GM12878 (cell line): ENCODE data around the gene MIA. TPM values are rescaled to one million over a fixed set of nuclear protein-coding genes. Genes with fewer than 3 reads are reported as not detected.

Experiments
- BACH1 ChIP-seq: fragments of 450-650 bp; IDR thresholded peaks from 2 replicates; pipeline ENCODE4 v1.6.1; 2017; ENCODE audit warnings: mild to moderate bottlenecking, borderline replicate concordance
- BMI1 ChIP-seq: fragments of 450-650 bp; IDR thresholded peaks from 2 replicates; pipeline ENCODE4 v1.6.1; 2016; ENCODE audit warnings: mild to moderate bottlenecking, moderate library complexity, borderline replicate concordance
- CBX3 ChIP-seq: fragments of 200-600 bp; sonication (generic); IDR thresholded peaks from 2 replicates; pipeline ENCODE4 v1.6.1; 2016; ENCODE audit warnings: low read depth, borderline replicate concordance
- E2F4 ChIP-seq: IDR thresholded peaks from 2 replicates; pipeline ENCODE4 v1.6.1; 2012; ENCODE audit warnings: low read depth, low read length, improper control_type of control experiment
- E4F1 ChIP-seq: fragments of 450-650 bp; IDR thresholded peaks from 2 replicates; pipeline ENCODE4 v1.6.1; 2018; ENCODE audit warnings: borderline replicate concordance, mild to moderate bottlenecking; ENCODE audit not compliant: partially characterized antibody
- HCFC1 ChIP-seq: fragments of 150-350 bp; IDR thresholded peaks from 2 replicates; pipeline ENCODE4 v1.6.1; 2014; ENCODE audit warnings: low read length
- JUNB ChIP-seq: IDR thresholded peaks from 2 replicates; pipeline ENCODE4 v1.6.1; 2016; ENCODE audit warnings: antibody characterized with exemption, mild to moderate bottlenecking
- MXI1 ChIP-seq: fragments of 150-350 bp; IDR thresholded peaks from 2 replicates; pipeline ENCODE4 v1.6.1; 2011; ENCODE audit warnings: low read depth, mild to moderate bottlenecking, inconsistent platforms, low read length, improper control_type of control experiment
- NFIC ChIP-seq: IDR thresholded peaks from 2 replicates; pipeline ENCODE4 v1.6.1; 2012; ENCODE audit warnings: low read depth, mild to moderate bottlenecking, inconsistent platforms, low read length, moderate library complexity
- NKRF ChIP-seq: fragments of 450-650 bp; conservative IDR thresholded peaks from 2 replicates; pipeline ENCODE4 v1.6.1; 2017; ENCODE audit warnings: mild to moderate bottlenecking, moderate library complexity
- RELA ChIP-seq: fragments of 450-650 bp; IDR thresholded peaks from 2 replicates; pipeline ENCODE4 v1.8.0; 2014; ENCODE audit warnings: borderline replicate concordance; ENCODE audit not compliant: partially characterized antibody
- ZSCAN29 ChIP-seq: fragments of 450-650 bp; IDR thresholded peaks from 2 replicates; pipeline ENCODE4 v1.6.1; 2017; ENCODE audit warnings: mild to moderate bottlenecking, moderate library complexity
- polyA plus RNA-seq, 11 experiments: library from polyadenylated mRNA; depleted of rRNA in 4 of 11; unstranded in 6 of 11; stranded (reverse) in 5 of 11; fragments of >200 nt; fragmentation: Nextera tagmentation in 4 of 11; fragmentation: Illumina TruSeq in 1 of 11; extraction: Ambion mirVana in 4 of 11; extraction: Trizol in 1 of 11; gene quantifications; 1 replicate in 1 of 11; 2 replicates in 10 of 11; pipeline versions ENCODE4 v1.2.1 to v1.2.3, GENCODE V29; 2011 to 2016; ENCODE audit warnings: inconsistent platforms in 2 of 11, missing spikeins in 2 of 11, low read depth in 1 of 11
- total RNA-seq, 4 experiments: library from RNA; depleted of rRNA in 3 of 4; stranded (reverse); fragments of >200 nt in 3 of 4; fragmentation: Illumina TruSeq in 1 of 4; extraction: Trizol in 1 of 4; gene quantifications; 2 replicates each; pipeline versions ENCODE4 v1.2.1 to v1.2.3, GENCODE V29; 2013 to 2021
- TF ChIP-seq, protein P1 (sequence below): fragments of 450-650 bp; IDR thresholded peaks from 2 replicates; pipeline ENCODE4 v1.6.1; 2017; ENCODE audit warnings: mild to moderate bottlenecking
- TF ChIP-seq, protein P2 (sequence below): fragments of 450-650 bp; formaldehyde crosslinking; IDR thresholded peaks from 2 replicates; pipeline ENCODE4 v1.4.0; 2020; ENCODE audit warnings: mild to moderate bottlenecking, moderate library complexity

The MIA gene
- total and polyA plus RNA-seq, 10 of the 15 experiments (the other 5 are each of a cell fraction or from before 2014, with no cell fraction given), result 0.16 to 2.7 (median 1.4) TPM; not detected in 3

- peak; percentile 46 for TF ChIP-seq E4F1
- TF ChIP-seq JUNB, result no peak
- peak; percentile 63; the same call in 1 of the 2 replicates for TF ChIP-seq NKRF
- peak; percentile 90 for TF ChIP-seq RELA
- peak; percentile 34; the same call in 1 of the 2 replicates for TF ChIP-seq BACH1
- no peak; the same call in 1 of the 2 replicates for TF ChIP-seq ZSCAN29
- TF ChIP-seq BMI1, result no peak
- peak; percentile 46; the same call in 1 of the 2 replicates for TF ChIP-seq MXI1
- TF ChIP-seq CBX3, result no peak
- no peak for TF ChIP-seq NFIC
- TF ChIP-seq, protein P1, sequence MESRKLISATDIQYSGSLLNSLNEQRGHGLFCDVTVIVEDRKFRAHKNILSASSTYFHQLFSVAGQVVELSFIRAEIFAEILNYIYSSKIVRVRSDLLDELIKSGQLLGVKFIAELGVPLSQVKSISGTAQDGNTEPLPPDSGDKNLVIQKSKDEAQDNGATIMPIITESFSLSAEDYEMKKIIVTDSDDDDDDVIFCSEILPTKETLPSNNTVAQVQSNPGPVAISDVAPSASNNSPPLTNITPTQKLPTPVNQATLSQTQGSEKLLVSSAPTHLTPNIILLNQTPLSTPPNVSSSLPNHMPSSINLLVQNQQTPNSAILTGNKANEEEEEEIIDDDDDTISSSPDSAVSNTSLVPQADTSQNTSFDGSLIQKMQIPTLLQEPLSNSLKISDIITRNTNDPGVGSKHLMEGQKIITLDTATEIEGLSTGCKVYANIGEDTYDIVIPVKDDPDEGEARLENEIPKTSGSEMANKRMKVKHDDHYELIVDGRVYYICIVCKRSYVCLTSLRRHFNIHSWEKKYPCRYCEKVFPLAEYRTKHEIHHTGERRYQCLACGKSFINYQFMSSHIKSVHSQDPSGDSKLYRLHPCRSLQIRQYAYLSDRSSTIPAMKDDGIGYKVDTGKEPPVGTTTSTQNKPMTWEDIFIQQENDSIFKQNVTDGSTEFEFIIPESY, result no peak
- TF ChIP-seq E2F4, result peak; percentile 92
- peak; percentile 56 for TF ChIP-seq HCFC1
- TF ChIP-seq, protein P2, sequence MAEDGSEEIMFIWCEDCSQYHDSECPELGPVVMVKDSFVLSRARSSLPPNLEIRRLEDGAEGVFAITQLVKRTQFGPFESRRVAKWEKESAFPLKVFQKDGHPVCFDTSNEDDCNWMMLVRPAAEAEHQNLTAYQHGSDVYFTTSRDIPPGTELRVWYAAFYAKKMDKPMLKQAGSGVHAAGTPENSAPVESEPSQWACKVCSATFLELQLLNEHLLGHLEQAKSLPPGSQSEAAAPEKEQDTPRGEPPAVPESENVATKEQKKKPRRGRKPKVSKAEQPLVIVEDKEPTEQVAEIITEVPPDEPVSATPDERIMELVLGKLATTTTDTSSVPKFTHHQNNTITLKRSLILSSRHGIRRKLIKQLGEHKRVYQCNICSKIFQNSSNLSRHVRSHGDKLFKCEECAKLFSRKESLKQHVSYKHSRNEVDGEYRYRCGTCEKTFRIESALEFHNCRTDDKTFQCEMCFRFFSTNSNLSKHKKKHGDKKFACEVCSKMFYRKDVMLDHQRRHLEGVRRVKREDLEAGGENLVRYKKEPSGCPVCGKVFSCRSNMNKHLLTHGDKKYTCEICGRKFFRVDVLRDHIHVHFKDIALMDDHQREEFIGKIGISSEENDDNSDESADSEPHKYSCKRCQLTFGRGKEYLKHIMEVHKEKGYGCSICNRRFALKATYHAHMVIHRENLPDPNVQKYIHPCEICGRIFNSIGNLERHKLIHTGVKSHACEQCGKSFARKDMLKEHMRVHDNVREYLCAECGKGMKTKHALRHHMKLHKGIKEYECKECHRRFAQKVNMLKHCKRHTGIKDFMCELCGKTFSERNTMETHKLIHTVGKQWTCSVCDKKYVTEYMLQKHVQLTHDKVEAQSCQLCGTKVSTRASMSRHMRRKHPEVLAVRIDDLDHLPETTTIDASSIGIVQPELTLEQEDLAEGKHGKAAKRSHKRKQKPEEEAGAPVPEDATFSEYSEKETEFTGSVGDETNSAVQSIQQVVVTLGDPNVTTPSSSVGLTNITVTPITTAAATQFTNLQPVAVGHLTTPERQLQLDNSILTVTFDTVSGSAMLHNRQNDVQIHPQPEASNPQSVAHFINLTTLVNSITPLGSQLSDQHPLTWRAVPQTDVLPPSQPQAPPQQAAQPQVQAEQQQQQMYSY, result peak; percentile 93
These were observed 25.1 kb upstream of the MIA start, which contains the start of gene ACTMAP (continued) for GRCh38 chr19:40750058-40750873.
